Right ventricle myocardium superior (tissue), 1 donor: ENCODE results near the gene GHRHR. TPM values are rescaled to one million over a fixed set of nuclear protein-coding genes. Genes with fewer than 3 reads are reported as not detected.

ENCODE experiments used
- ATAC-seq: fragments of 200-7000 bp; cut with Tn5 transposase; one replicate; pipeline ENCODE4 v1.9.1; 2020; ENCODE audit warnings: mild to moderate bottlenecking; ENCODE audit not compliant: poor library complexity
- DNase-seq: peaks from one replicate; pipeline ENCODE4 v3.0.0-alpha.2; 2020
- intact Hi-C: fragments of 100-400 bp; cut with DNase I; formaldehyde crosslinking; loops from one replicate; pipeline ENCODE4 v1.11.2; 2022
- total RNA-seq: library from RNA; stranded (reverse); fragmentation: NEBNext Ultra II Directional; extraction: Animal tissue kit (Norgen Biotek cat#: 25700); gene quantifications from one replicate; pipeline ENCODE4 v1.2.1, GENCODE V29; 2021
- donor health status: DM: no; HTN: yes; CAD: no; lungs with severe emphysema.

Gene GHRHR
- total RNA-seq, 1 donor from 2014 or later = not detected

GRCh38 chr7:30926313-30926712 lies 37.4 kb upstream of the GHRHR start:
- intact Hi-C loops = no loop called here
- DNase-seq (no peak), ATAC-seq (no peak)

- DNase-seq = no peak
- ATAC-seq = no peak
- intact Hi-C loops = no loop called here
Measured at GRCh38 chr7:30927040-30927439, 36.7 kb upstream of the GHRHR start.

GRCh38 chr7:30927559-30927958 lies 36.2 kb upstream of the GHRHR start:
- DNase-seq (no peak), ATAC-seq (no peak)
- intact Hi-C loops = no loop called here

- DNase-seq (no peak), ATAC-seq (no peak)
- intact Hi-C loops = no loop called here
Measured at GRCh38 chr7:30928254-30928872, 35.4 kb upstream of the GHRHR start.

GRCh38 chr7:30929686-30930085 lies 34.1 kb upstream of the GHRHR start:
- ATAC-seq (no peak), DNase-seq (no peak)
- intact Hi-C loops = no loop called here

- intact Hi-C loops = no loop called here
Measured at GRCh38 chr7:30930621-30931020, 33.1 kb upstream of the GHRHR start.

GRCh38 chr7:30931161-30931928 lies 32.4 kb upstream of the GHRHR start:
- intact Hi-C loops = no loop called here
- ATAC-seq (peak; percentile 56), DNase-seq (peak; percentile 58)

More at GRCh38 chr7:30930621-30931020, 33.1 kb upstream of the GHRHR start:
- peak; percentile 56 for DNase-seq
- ATAC-seq = peak; percentile 78

- no peak for ATAC-seq
- intact Hi-C loops = no loop called here
- no peak for DNase-seq
Measured at GRCh38 chr7:30931929-30932540, 31.7 kb upstream of the GHRHR start.

GRCh38 chr7:30932562-30932961 lies 31.2 kb upstream of the GHRHR start:
- ATAC-seq (no peak), DNase-seq (no peak)
- intact Hi-C loops = no loop called here

- intact Hi-C loops = no loop called here
- ATAC-seq (no peak), DNase-seq (peak; percentile 40)
Measured at GRCh38 chr7:30933124-30933974, 30.4 kb upstream of the GHRHR start.

GRCh38 chr7:30934225-30934624 lies 29.5 kb upstream of the GHRHR start:
- DNase-seq = no peak
- no peak for ATAC-seq
- intact Hi-C loops = no loop called here

GRCh38 chr7:30934732-30935568 lies 28.8 kb upstream of the GHRHR start:
- intact Hi-C loops = no loop called here
- DNase-seq = peak; percentile 34
- no peak for ATAC-seq

GRCh38 chr7:30935569-30935877 lies 28.2 kb upstream of the GHRHR start:
- ATAC-seq = no peak
- no peak for DNase-seq
- intact Hi-C loops = no loop called here

GRCh38 chr7:30936650-30937245 lies 27.0 kb upstream of the GHRHR start:
- no peak for ATAC-seq
- peak; percentile 24 for DNase-seq
- intact Hi-C loops = no loop called here

GRCh38 chr7:30937416-30937815 lies 26.3 kb upstream of the GHRHR start:
- intact Hi-C loops = no loop called here
- DNase-seq (no peak), ATAC-seq (no peak)

GRCh38 chr7:30938435-30939316 lies 25.1 kb upstream of the GHRHR start:
- peak; percentile 92 for ATAC-seq
- intact Hi-C loops = no loop called here
- DNase-seq = peak; percentile 90
